ENCODE results near the gene HPX. TPM values are rescaled to one million over a fixed set of nuclear protein-coding genes. Genes with fewer than 3 reads are reported as not detected.

Gene HPX
- total RNA-seq, 2 experiments from 2014 or later, result not detected

GRCh38 chr11:6385046-6385777 is 55.6 kb downstream of the HPX start:
- CTCF ChIA-PET, result interaction anchor here (1.6 kb wide), 1 partner anchor 58 kb away, joined by 7 read pairs; no protein-coding TSS in a partner anchor
- POLR2A ChIA-PET, result no interaction called here

Other genes starting within 250 kb of the HPX start
- gene OR52W1, start 241.8 kb downstream of the HPX start, total RNA-seq, result not detected
- not detected for gene C11orf42, start 235.4 kb downstream of the HPX start, total RNA-seq
- gene FHIP1B, start 206.4 kb downstream of the HPX start, total RNA-seq, result 10 to 100 TPM; 17.7 to 17.8 TPM
- gene CNGA4, start 201.9 kb downstream of the HPX start, total RNA-seq, result not detected
- not detected for gene CCKBR, start 181.1 kb downstream of the HPX start, total RNA-seq
- gene CAVIN3, start 120.5 kb downstream of the HPX start, total RNA-seq, result 10 to 100 TPM; 45.0 to 45.3 TPM
- 10 to 100 TPM; 21.9 to 24.4 TPM for gene SMPD1, start 50.5 kb downstream of the HPX start, total RNA-seq
- gene APBB1, start 21.9 kb downstream of the HPX start, total RNA-seq, result 10 to 100 TPM; 37.2 to 39.7 TPM
- 1 to 10 TPM; 5.4 to 6.6 TPM for gene TRIM3, start 33.0 kb upstream of the HPX start, total RNA-seq
- 10 to 100 TPM; 49.2 to 50.7 TPM for gene ARFIP2, start 40.3 kb upstream of the HPX start, total RNA-seq
- gene TIMM10B, start 40.5 kb upstream of the HPX start, total RNA-seq, result 10 to 100 TPM; 44.2 to 45.8 TPM
- 10 to 100 TPM; 11.3 to 12.2 TPM for gene DNHD1, start 56.3 kb upstream of the HPX start, total RNA-seq
- gene RRP8, start 162.6 kb upstream of the HPX start, total RNA-seq, result 10 to 100 TPM; 44.9 to 48.0 TPM
- gene ILK, start 162.8 kb upstream of the HPX start, total RNA-seq, result 10 to 100 TPM; 74.6 to 83.3 TPM
- 100 to 1,000 TPM; 163 to 176 TPM for gene TAF10, start 171.2 kb upstream of the HPX start, total RNA-seq
- 10 to 100 TPM; 44.7 to 50.5 TPM for gene TPP1, start 178.4 kb upstream of the HPX start, total RNA-seq
- under 1 TPM; 0.40 to 0.53 TPM for gene DCHS1, start 214.8 kb upstream of the HPX start, total RNA-seq
- 100 to 1,000 TPM; 132 to 146 TPM for gene MRPL17, start 242.4 kb upstream of the HPX start, total RNA-seq

Measured in activated CD8-positive, alpha-beta memory T cell treated with anti-CD3 and anti-CD28 coated beads for 36 hours (primary cell).